ENCODE data around the gene RAB3GAP2. TPM values are rescaled to one million over a fixed set of nuclear protein-coding genes. Genes with fewer than 3 reads are reported as not detected.
A peak's percentile ranks its signal among the peaks of the same experiment; 100 is the strongest.

RAB3GAP2 gene
- polyA plus RNA-seq, 4 donors: 3.5 to 24.8 (median 7.7) TPM

DNA sequence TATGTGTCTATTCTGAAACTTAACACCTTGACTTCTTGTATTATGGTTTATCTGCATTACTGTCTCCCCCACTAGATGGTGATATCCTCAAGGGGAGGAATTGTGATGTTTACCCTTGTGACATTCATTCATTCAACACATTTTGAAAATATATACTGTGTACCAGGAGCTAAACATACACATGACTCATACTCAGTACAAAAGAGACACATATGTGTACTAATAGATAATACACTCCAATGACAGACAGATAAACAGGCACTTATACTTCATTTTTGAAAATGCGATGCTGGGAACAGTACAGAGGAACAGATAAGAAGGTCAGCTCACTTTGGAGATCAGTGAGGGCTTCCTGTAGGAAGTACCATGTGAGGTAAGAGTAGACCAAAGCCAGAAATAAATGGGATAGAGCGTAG is 8.9 kb upstream of the RAB3GAP2 start:
- 90 to 93% (median 91%) methylated on average over 2 of the region's 2 CpGs for WGBS, 3 donors
- DNase-seq: peak in 1 of 2 donors; percentile 12
- no peaks in the 10 kb centered on the region for H3K4me1 ChIP-seq (ENCODE audit: control insufficient read depth in 3 of 3, insufficient read depth in 2 of 3, low read depth in 1 of 3, low read length in 2 of 3)
- H3K9me3 ChIP-seq (ENCODE audit: control insufficient read depth in 2 of 2, insufficient read depth in 1 of 2, low read depth in 1 of 2, low read length in 1 of 2): no peaks in the 10 kb centered on the region
- no peak for FAIRE-seq
- H3K27me3 ChIP-seq (ENCODE audit: control insufficient read depth in 3 of 3, insufficient read depth in 3 of 3, low read length in 3 of 3): peaks cover 0 to 2% (median 0%) of the 10 kb centered on the region in 3 donors
- no peaks in the 10 kb centered on the region for H3K36me3 ChIP-seq (ENCODE audit: control insufficient read depth in 3 of 3, insufficient read depth in 2 of 3, low read depth in 1 of 3, low read length in 3 of 3)
- H3K4me3 ChIP-seq (ENCODE audit: low read depth in 1 of 3, low read length in 3 of 3): no peak overlapping the region
- H3K27ac ChIP-seq (ENCODE audit: low read depth in 1 of 3, low read length in 2 of 3): no peak overlapping the region

DNA sequence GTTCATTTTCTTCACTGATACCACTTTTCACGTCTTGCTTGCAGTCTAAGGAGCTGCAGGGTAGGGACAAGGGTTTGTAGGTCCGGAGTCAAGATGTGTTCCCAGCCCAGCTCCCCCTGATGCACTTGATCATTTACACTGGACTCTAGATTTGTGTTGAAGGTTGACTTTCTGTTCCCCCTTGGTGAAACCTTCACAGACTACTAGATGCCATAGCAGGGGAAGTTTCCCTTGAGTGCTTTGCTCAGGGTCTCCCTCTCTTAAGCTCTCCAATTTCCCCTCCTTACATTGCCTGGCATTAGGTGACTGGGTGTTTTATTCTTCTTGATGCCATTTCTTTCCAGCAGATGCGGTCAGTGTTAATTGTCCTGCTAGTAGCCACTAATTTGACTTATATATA is 8.0 kb upstream of the RAB3GAP2 start:
- Histone ChIP-seq H3K27me3 (ENCODE audit: control insufficient read depth in 3 of 3, insufficient read depth in 3 of 3, low read length in 3 of 3) (peaks cover 0 to 2% (median 0%) of the 10 kb centered on the region in 3 donors), H3K4me1 (ENCODE audit: control insufficient read depth in 3 of 3, insufficient read depth in 2 of 3, low read depth in 1 of 3, low read length in 2 of 3) (no peaks in the 10 kb centered on the region), H3K27ac (ENCODE audit: low read depth in 1 of 3, low read length in 2 of 3) (no peak overlapping the region), H3K36me3 (ENCODE audit: control insufficient read depth in 3 of 3, insufficient read depth in 2 of 3, low read depth in 1 of 3, low read length in 3 of 3) (no peaks in the 10 kb centered on the region), H3K9me3 (ENCODE audit: control insufficient read depth in 2 of 2, insufficient read depth in 1 of 2, low read depth in 1 of 2, low read length in 1 of 2) (no peaks in the 10 kb centered on the region), H3K4me3 (ENCODE audit: low read depth in 1 of 3, low read length in 3 of 3) (no peak overlapping the region)
- 79 to 88% (median 86%) methylated on average over 3 of the region's 3 CpGs for WGBS, 3 donors
- FAIRE-seq: no peak
- DNase-seq: no peak

DNA sequence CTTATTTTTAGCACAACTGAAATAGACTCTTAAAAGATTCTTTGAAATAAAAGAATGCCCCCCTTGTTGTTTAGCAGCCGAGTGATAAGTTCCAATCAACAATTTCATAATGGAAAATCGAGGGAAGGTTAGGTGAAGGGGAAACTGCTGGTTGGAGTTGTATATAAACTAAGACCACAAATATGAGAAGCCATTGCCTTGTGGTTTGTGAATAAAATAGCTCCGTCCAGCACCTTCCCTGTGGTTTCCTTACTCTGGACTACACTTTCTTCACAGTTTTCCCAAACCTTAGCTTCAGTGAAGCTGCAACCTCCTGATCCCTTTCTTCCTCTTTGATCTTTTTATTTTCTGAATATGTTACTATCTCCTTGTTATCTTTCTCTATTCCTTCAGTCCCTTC is 6.7 kb upstream of the RAB3GAP2 start:
- Histone ChIP-seq H3K4me1 (ENCODE audit: control insufficient read depth in 3 of 3, insufficient read depth in 2 of 3, low read depth in 1 of 3, low read length in 2 of 3) (no peaks in the 10 kb centered on the region), H3K9me3 (ENCODE audit: control insufficient read depth in 2 of 2, insufficient read depth in 1 of 2, low read depth in 1 of 2, low read length in 1 of 2) (no peaks in the 10 kb centered on the region), H3K27ac (ENCODE audit: low read depth in 1 of 3, low read length in 2 of 3) (no peak overlapping the region), H3K4me3 (ENCODE audit: low read depth in 1 of 3, low read length in 3 of 3) (no peak overlapping the region), H3K27me3 (ENCODE audit: control insufficient read depth in 3 of 3, insufficient read depth in 3 of 3, low read length in 3 of 3) (peaks cover 0 to 2% (median 0%) of the 10 kb centered on the region in 3 donors), H3K36me3 (ENCODE audit: control insufficient read depth in 3 of 3, insufficient read depth in 2 of 3, low read depth in 1 of 3, low read length in 3 of 3) (no peaks in the 10 kb centered on the region)
- FAIRE-seq (no peak), DNase-seq (no peak)
- 65 to 78% (median 65%) methylated on average over 3 of the region's 3 CpGs for WGBS, 3 donors

DNA sequence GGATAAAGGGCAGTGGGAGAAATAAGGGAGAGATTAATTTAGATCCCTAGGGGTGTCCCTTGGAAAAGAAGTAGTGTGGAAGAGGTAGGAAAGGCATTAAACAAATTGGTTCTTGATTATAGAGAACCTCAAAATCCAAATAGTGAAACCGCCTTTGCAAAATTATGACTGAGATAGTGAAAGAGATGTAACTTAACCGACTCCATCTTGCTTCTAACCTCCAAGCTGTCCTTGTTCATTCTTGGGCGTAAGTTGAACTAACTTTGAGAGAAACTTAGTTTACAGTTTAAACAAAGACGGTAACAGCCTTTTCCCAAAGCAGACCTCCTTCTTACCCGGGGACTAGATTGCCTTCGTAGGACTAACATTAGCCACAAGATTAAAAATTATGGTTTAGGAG is 3.2 kb upstream of the RAB3GAP2 start:
- no peak overlapping the region for H3K4me3 ChIP-seq (ENCODE audit: low read depth in 1 of 3, low read length in 3 of 3)
- WGBS, 3 donors: 87 to 93% (median 93%) methylated on average over 6 of the region's 6 CpGs

DNA sequence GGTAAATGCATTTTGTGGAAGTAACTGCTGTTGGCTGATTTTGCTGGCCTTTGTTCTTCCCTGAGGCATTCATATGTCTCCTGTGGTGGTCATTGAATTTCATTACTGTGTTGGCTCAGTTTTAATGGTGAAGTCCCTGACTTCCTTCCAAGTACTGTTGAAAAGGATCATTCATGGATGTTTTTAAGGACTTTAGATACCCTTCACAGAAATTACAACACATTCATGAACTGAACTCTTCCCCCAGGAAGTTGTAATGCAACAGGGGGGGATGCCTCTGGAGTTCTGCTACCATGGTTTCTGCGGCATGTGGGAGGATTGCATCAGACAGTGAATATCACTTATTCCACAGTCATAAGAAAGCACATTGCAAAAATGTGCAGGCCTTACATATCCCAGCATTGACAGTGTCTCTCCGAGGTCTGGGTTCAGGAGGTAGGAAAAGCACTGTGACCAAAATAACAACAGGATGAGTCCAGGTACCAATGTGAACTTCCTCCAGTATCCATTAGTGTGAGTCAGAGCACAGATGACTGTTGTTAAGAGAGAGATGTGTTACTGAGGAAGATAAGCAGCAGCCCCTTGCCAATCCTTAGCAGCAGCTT is 2.1 kb upstream of the RAB3GAP2 start:
- H3K27me3 ChIP-seq (ENCODE audit: control insufficient read depth in 3 of 3, insufficient read depth in 3 of 3, low read length in 3 of 3): peaks cover 0 to 2% (median 0%) of the 10 kb centered on the region in 3 donors
- no peaks in the 10 kb centered on the region for H3K9me3 ChIP-seq (ENCODE audit: control insufficient read depth in 2 of 2, insufficient read depth in 1 of 2, low read depth in 1 of 2, low read length in 1 of 2)
- H3K4me3 ChIP-seq (ENCODE audit: low read depth in 1 of 3, low read length in 3 of 3): no peak overlapping the region
- no peak overlapping the region for H3K27ac ChIP-seq (ENCODE audit: low read depth in 1 of 3, low read length in 2 of 3)
- FAIRE-seq: no peak
- DNase-seq: no peak
- H3K4me1 ChIP-seq (ENCODE audit: control insufficient read depth in 3 of 3, insufficient read depth in 2 of 3, low read depth in 1 of 3, low read length in 2 of 3): peaks cover 7 to 16% (median 9%) of the 10 kb centered on the region in 3 donors
- H3K36me3 ChIP-seq (ENCODE audit: control insufficient read depth in 3 of 3, insufficient read depth in 2 of 3, low read depth in 1 of 3, low read length in 3 of 3): no peaks in the 10 kb centered on the region
- WGBS, 3 donors: 87 to 96% (median 93%) methylated on average over 2 of the region's 2 CpGs

More for the DNA sequence above, 3.2 kb upstream of the RAB3GAP2 start:
- H3K9me3 ChIP-seq (ENCODE audit: control insufficient read depth in 2 of 2, insufficient read depth in 1 of 2, low read depth in 1 of 2, low read length in 1 of 2): no peaks in the 10 kb centered on the region
- FAIRE-seq (no peak), DNase-seq (no peak)
- H3K4me1 ChIP-seq (ENCODE audit: control insufficient read depth in 3 of 3, insufficient read depth in 2 of 3, low read depth in 1 of 3, low read length in 2 of 3): peaks cover 5 to 7% (median 6%) of the 10 kb centered on the region in 3 donors
- no peaks in the 10 kb centered on the region for H3K36me3 ChIP-seq (ENCODE audit: control insufficient read depth in 3 of 3, insufficient read depth in 2 of 3, low read depth in 1 of 3, low read length in 3 of 3)
- no peak overlapping the region for H3K27ac ChIP-seq (ENCODE audit: low read depth in 1 of 3, low read length in 2 of 3)
- peaks cover 0 to 2% (median 0%) of the 10 kb centered on the region in 3 donors for H3K27me3 ChIP-seq (ENCODE audit: control insufficient read depth in 3 of 3, insufficient read depth in 3 of 3, low read length in 3 of 3)

DNA sequence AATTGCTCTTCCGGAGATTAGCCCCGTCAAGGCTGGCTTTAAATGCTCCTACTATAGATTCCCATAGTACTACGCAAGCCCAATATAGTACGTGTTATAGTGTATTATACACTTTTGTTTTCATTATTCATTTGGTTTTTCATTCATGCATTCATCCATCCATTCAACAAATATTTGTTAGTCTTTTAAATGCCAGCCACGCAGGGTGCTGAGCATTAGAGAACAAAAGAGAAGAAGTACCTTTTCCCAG is 513 bp upstream of the RAB3GAP2 start:
- WGBS, 3 donors: 4% methylated on average over 5 of the region's 5 CpGs
- peaks cover 7 to 21% (median 9%) of the 10 kb centered on the region in 3 donors for H3K4me1 ChIP-seq (ENCODE audit: control insufficient read depth in 3 of 3, insufficient read depth in 2 of 3, low read depth in 1 of 3, low read length in 2 of 3)
- FAIRE-seq (no peak), DNase-seq (no peak)
- peaks cover 0 to under 1% (median 0%) of the 10 kb centered on the region in 3 donors for H3K36me3 ChIP-seq (ENCODE audit: control insufficient read depth in 3 of 3, insufficient read depth in 2 of 3, low read depth in 1 of 3, low read length in 3 of 3)
- peak overlapping the region in 2 of 3 donors; percentile 95 to 96 for H3K4me3 ChIP-seq (ENCODE audit: low read depth in 1 of 3, low read length in 3 of 3)
- H3K9me3 ChIP-seq (ENCODE audit: control insufficient read depth in 2 of 2, insufficient read depth in 1 of 2, low read depth in 1 of 2, low read length in 1 of 2): no peaks in the 10 kb centered on the region
- no peaks in the 10 kb centered on the region for H3K27me3 ChIP-seq (ENCODE audit: control insufficient read depth in 3 of 3, insufficient read depth in 3 of 3, low read length in 3 of 3)
- peak overlapping the region; percentile 86 to 93 (median 92) for H3K27ac ChIP-seq (ENCODE audit: low read depth in 1 of 3, low read length in 2 of 3)

DNA sequence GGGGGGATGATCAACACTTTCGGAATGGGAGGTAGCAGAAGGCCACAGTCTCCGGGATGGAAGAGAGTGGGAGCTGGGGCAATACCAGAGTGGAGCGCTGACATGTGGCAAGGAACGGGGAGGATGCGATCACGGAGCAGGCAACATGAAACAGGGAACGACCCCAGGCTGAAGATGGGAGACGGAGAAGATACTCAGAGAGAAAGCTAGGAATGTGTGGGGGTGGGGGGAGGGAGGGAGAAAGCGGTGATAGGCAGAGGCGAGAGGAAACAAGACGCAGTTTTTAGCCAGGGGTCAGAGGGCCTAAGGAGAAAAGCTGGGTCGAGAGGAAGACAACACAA is 577 bp downstream of the RAB3GAP2 start:
- Histone ChIP-seq H3K4me3 (ENCODE audit: low read depth in 1 of 3, low read length in 3 of 3) (peak overlapping the region; percentile 81 to 96 (median 95)), H3K27ac (ENCODE audit: low read depth in 1 of 3, low read length in 2 of 3) (peak overlapping the region; percentile 86 to 93 (median 92)), H3K9me3 (ENCODE audit: control insufficient read depth in 2 of 2, insufficient read depth in 1 of 2, low read depth in 1 of 2, low read length in 1 of 2) (no peaks in the 10 kb centered on the region), H3K4me1 (ENCODE audit: control insufficient read depth in 3 of 3, insufficient read depth in 2 of 3, low read depth in 1 of 3, low read length in 2 of 3) (peaks cover 7 to 21% (median 9%) of the 10 kb centered on the region in 3 donors), H3K36me3 (ENCODE audit: control insufficient read depth in 3 of 3, insufficient read depth in 2 of 3, low read depth in 1 of 3, low read length in 3 of 3) (peaks cover 0 to 8% (median 0%) of the 10 kb centered on the region in 3 donors), H3K27me3 (ENCODE audit: control insufficient read depth in 3 of 3, insufficient read depth in 3 of 3, low read length in 3 of 3) (no peaks in the 10 kb centered on the region)
- FAIRE-seq: no peak
- WGBS, 3 donors: 0 to 1% (median 1%) methylated on average over 12 of the region's 12 CpGs
- peak in 1 of 2 donors; percentile 29 for DNase-seq

DNA sequence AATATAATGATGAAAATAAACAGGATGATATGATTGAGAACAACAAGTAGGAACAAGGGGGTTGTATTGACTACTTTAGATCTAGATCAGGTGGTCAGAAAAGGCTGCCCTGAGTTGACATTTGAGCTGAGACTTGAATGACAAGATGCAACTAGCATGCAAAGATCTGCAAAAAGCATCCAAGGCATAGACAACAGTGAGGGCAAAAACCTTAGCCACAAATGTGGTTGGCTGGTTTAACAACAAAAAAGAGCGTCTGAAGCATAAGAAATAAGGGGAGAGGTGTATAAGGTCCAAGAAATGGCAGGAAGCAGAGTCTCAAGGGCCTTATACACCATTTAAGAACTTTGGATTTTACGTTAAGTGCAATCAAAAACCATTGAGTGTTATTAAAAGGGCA is 3.2 kb downstream of the RAB3GAP2 start:
- Histone ChIP-seq H3K36me3 (ENCODE audit: control insufficient read depth in 3 of 3, insufficient read depth in 2 of 3, low read depth in 1 of 3, low read length in 3 of 3) (peaks cover 0 to 14% (median 0%) of the 10 kb centered on the region in 3 donors), H3K27me3 (ENCODE audit: control insufficient read depth in 3 of 3, insufficient read depth in 3 of 3, low read length in 3 of 3) (no peaks in the 10 kb centered on the region), H3K27ac (ENCODE audit: low read depth in 1 of 3, low read length in 2 of 3) (no peak overlapping the region), H3K9me3 (ENCODE audit: control insufficient read depth in 2 of 2, insufficient read depth in 1 of 2, low read depth in 1 of 2, low read length in 1 of 2) (no peaks in the 10 kb centered on the region), H3K4me1 (ENCODE audit: control insufficient read depth in 3 of 3, insufficient read depth in 2 of 3, low read depth in 1 of 3, low read length in 2 of 3) (peaks cover 7 to 21% (median 9%) of the 10 kb centered on the region in 3 donors), H3K4me3 (ENCODE audit: low read depth in 1 of 3, low read length in 3 of 3) (no peak overlapping the region)
- FAIRE-seq (no peak), DNase-seq (no peak)
- 78 to 84% (median 84%) methylated on average over 2 of the region's 2 CpGs for WGBS, 3 donors

DNA sequence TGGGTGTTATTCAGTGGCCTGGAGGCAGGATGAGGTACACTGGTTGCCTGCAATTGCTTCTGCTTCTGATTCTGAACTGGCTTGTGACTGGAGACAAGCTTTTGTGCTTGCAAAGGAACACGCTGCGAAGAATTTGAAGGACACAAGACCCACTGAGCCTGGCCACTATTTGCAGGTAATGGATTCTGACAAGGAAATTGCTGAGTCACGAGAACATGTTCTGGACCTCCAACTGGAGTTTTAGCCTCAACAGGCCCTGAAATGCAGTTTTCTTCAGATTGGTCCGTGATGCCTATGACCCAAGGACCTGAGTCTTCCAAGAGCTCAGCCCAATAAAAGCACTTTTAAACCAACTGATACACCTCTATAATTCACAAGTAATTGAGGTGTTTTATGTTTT is 4.6 kb downstream of the RAB3GAP2 start:
- no peak overlapping the region for H3K4me3 ChIP-seq (ENCODE audit: low read depth in 1 of 3, low read length in 3 of 3)
- no peak overlapping the region for H3K27ac ChIP-seq (ENCODE audit: low read depth in 1 of 3, low read length in 2 of 3)
- WGBS, 3 donors: 95 to 97% (median 96%) methylated on average over 4 of the region's 4 CpGs
- H3K27me3 ChIP-seq (ENCODE audit: control insufficient read depth in 3 of 3, insufficient read depth in 3 of 3, low read length in 3 of 3): no peaks in the 10 kb centered on the region
- peaks cover 7 to 21% (median 9%) of the 10 kb centered on the region in 3 donors for H3K4me1 ChIP-seq (ENCODE audit: control insufficient read depth in 3 of 3, insufficient read depth in 2 of 3, low read depth in 1 of 3, low read length in 2 of 3)
- H3K36me3 ChIP-seq (ENCODE audit: control insufficient read depth in 3 of 3, insufficient read depth in 2 of 3, low read depth in 1 of 3, low read length in 3 of 3): peaks cover 0 to 14% (median 0%) of the 10 kb centered on the region in 3 donors
- H3K9me3 ChIP-seq (ENCODE audit: control insufficient read depth in 2 of 2, insufficient read depth in 1 of 2, low read depth in 1 of 2, low read length in 1 of 2): no peaks in the 10 kb centered on the region
- no peak for DNase-seq
- no peak for FAIRE-seq
